BJ (cell line): ENCODE data around the gene RNF11. TPM values are rescaled to one million over a fixed set of nuclear protein-coding genes. Genes with fewer than 3 reads are reported as not detected.

ENCODE experiments used
- CTCF ChIA-PET: fragments of 350-600 bp; formaldehyde crosslinking; extraction: SDS; loops from one replicate; lab custom pipeline; 2021; ENCODE audit warnings: antibody characterized with exemption, inconsistent platforms; lab: Yijun Ruan, JAX
- POLR2A ChIA-PET: fragments of 300-600 bp; sonication (Branson Sonifier 250); formaldehyde crosslinking; extraction: SDS; loops from one replicate; lab custom pipeline; 2021; ENCODE audit warnings: antibody characterized with exemption; lab: Charles Lee
- DNase-seq: peaks from one replicate; pipeline ENCODE4 v3.0.0-alpha.2; 2011; ENCODE audit warnings: low read depth
- H3K27me3 ChIP-seq: 2 replicates; pipeline ENCODE4 v1.6.0; 2011; ENCODE audit warnings: low read length; ENCODE audit not compliant: control insufficient read depth, insufficient read depth
- H3K36me3 ChIP-seq: 2 replicates; pipeline ENCODE4 v1.5.1; 2011; ENCODE audit warnings: low read length; ENCODE audit not compliant: control insufficient read depth, insufficient read depth
- H3K4me3 ChIP-seq: 2 replicates; pipeline ENCODE4 v1.5.1; 2011; ENCODE audit warnings: low read depth, mild to moderate bottlenecking, control low read depth, low read length
- polyA plus RNA-seq: library from polyadenylated mRNA; depleted of rRNA; stranded (reverse); fragments of >200 nt; gene quantifications from 2 replicates; pipeline ENCODE4 v1.2.3, GENCODE V29; 2011
- TF ChIP-seq, protein P1 (sequence below): IDR thresholded peaks from 2 replicates; pipeline ENCODE4 v1.5.1; 2011; ENCODE audit warnings: low read depth, mild to moderate bottlenecking, control low read depth, inconsistent platforms, low read length, moderate library complexity; ENCODE audit not compliant: insufficient read depth

RNF11 gene
- polyA plus RNA-seq, 1 experiment, result 81.5 TPM

DNA sequence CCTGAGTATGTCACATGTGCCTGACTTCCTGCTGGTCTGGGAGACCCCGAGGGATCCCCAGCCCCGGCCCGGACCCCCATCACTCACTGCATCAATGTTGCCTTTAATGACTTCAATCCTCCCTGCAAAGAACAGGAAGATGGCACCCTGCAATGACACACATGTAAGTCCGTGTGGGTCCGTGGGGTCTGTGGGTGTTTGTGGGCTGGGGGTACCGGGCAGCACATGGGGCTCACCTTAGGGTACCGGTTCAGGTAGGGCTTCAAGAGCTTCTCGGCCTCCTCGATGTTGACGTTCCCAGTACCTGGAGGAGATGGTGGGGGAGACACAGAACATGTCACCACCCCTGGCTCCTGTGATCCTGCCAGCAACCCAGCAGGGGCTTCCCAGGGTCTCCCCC, 66.2 kb downstream of the RNF11 start:
- ChIA-PET CTCF (no interaction called here), POLR2A (no interaction called here)
- Histone ChIP-seq H3K36me3 (no peaks in the 10 kb centered on the region), H3K4me3 (no peak overlapping the region), H3K27me3 (no peaks in the 10 kb centered on the region; the same call in 1 of the 2 replicates)
- TF ChIP-seq, protein P1, sequence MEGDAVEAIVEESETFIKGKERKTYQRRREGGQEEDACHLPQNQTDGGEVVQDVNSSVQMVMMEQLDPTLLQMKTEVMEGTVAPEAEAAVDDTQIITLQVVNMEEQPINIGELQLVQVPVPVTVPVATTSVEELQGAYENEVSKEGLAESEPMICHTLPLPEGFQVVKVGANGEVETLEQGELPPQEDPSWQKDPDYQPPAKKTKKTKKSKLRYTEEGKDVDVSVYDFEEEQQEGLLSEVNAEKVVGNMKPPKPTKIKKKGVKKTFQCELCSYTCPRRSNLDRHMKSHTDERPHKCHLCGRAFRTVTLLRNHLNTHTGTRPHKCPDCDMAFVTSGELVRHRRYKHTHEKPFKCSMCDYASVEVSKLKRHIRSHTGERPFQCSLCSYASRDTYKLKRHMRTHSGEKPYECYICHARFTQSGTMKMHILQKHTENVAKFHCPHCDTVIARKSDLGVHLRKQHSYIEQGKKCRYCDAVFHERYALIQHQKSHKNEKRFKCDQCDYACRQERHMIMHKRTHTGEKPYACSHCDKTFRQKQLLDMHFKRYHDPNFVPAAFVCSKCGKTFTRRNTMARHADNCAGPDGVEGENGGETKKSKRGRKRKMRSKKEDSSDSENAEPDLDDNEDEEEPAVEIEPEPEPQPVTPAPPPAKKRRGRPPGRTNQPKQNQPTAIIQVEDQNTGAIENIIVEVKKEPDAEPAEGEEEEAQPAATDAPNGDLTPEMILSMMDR, result no peak
- no peak for DNase-seq

DNA sequence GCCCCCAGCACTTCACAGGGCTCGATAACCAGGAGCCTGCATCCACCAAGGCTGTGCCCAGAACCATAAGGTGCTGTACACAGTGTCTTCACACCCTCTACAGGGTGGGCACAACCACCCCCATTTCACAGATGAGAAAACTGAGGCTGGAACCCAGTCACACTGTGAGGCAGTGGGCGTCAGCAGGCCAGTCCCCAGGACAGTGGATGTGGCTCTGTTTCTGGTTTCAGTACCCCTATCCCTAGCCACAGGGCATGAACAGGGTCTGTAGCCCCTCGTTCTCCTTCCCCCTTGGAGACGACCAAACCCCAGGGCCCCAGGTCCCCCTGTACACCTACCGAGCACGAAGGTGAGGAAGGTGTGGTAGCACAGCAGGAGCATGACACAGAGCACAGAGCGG, 66.7 kb downstream of the RNF11 start:
- DNase-seq, result no peak
- TF ChIP-seq, protein P1, result no peak
- CTCF ChIA-PET, result no interaction called here
- Histone ChIP-seq H3K36me3 (no peaks in the 10 kb centered on the region), H3K4me3 (no peak overlapping the region), H3K27me3 (no peaks in the 10 kb centered on the region; the same call in 1 of the 2 replicates)
- POLR2A ChIA-PET, result no interaction called here

DNA sequence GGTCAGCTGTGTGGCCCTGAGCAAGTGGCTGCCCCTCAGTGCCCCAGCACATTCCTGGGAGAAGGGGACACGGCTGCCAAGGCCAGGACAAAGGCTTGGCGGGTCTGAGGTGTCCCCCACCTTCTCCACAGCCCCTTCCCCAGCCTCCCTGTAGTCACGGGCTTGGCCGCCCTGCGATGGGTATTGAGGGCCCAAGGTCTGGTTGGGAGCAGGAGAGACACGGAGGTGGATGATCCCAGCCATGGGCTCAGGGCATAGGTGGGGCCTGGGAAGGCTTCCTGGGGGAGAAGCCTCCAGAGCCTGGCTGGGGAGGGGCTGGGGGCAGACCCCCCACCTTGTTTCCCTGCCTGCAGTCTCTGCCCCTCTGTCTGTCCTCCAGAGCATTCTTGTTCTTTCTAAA, 67.2 kb downstream of the RNF11 start:
- CTCF ChIA-PET, result no interaction called here
- TF ChIP-seq, protein P1, result no peak
- POLR2A ChIA-PET, result no interaction called here
- H3K36me3 ChIP-seq, result no peaks in the 10 kb centered on the region
- H3K27me3 ChIP-seq, result no peaks in the 10 kb centered on the region; the same call in 1 of the 2 replicates
- DNase-seq, result no peak
- no peak overlapping the region for H3K4me3 ChIP-seq

DNA sequence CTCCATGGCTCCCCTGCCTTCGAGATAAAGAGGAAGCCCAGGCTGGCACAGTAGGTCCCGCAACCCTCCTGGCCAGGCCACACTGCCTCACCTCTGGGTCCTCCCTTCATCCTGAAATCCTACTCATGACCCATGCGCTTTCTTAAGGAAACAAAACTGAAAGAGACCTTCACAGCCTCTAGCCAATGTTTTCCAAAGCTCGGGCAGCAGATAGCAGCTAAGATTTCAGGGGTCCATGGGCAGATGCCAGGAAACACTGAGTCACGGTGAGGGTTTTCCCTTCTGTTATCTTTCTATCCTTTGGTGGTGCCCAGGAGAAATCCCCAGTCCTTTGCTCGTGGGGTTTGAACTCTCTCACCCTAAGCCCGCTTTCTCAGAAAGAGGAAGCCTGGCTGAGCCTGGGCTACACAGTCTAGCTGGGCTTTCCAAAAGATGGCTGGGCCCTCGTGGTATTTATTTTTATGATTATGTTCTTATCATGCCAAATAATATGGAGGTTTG, 67.7 kb downstream of the RNF11 start:
- ChIA-PET CTCF (no interaction called here), POLR2A (no interaction called here)
- H3K36me3 ChIP-seq, result no peaks in the 10 kb centered on the region
- no peak for DNase-seq
- H3K27me3 ChIP-seq, result no peaks in the 10 kb centered on the region; the same call in 1 of the 2 replicates
- H3K4me3 ChIP-seq, result no peak overlapping the region
- TF ChIP-seq, protein P1, result no peak

DNA sequence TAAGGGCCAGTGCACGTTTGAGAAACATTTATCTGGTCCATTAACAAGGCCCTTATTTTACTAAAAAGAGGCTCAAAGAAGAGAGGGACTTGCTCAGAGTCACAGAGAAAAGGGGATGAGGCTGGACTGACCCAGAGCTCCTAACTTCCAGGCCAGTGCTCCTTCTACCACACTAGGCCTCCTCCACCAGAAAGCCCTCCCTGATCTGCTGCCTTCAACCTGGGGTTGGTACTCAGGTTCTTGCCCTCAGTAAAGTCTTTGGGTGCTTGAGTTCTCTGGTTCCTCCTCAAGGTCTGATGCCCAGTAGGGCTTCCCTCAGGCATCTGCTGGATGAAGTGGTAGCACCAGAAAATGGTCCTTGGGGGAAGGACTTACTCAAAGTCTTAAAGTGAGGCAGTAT, 68.3 kb downstream of the RNF11 start:
- TF ChIP-seq, protein P1, result no peak
- DNase-seq, result no peak
- Histone ChIP-seq H3K36me3 (no peaks in the 10 kb centered on the region), H3K4me3 (no peak overlapping the region), H3K27me3 (no peaks in the 10 kb centered on the region; the same call in 1 of the 2 replicates)
- POLR2A ChIA-PET, result no interaction called here
- CTCF ChIA-PET, result no interaction called here
